SK-N-SH (cell line): ENCODE results near the gene IL1F10.

ENCODE experiments used
- CHD2 ChIP-seq: fragments of 150-350 bp; IDR thresholded peaks from 2 replicates; pipeline ENCODE4 v1.6.1; 2018; ENCODE audit warnings: low read length; ENCODE audit not compliant: partially characterized antibody
- EP300 ChIP-seq, 2 experiments: IDR thresholded peaks; 2 replicates each; pipeline versions ENCODE4 v1.4.0 to v1.6.1; 2012; ENCODE audit warnings: borderline replicate concordance in 1 of 2, low read depth in 1 of 2, low read length in 1 of 2
- EZH2phosphoT487 ChIP-seq: fragments of 200-600 bp; sonication (generic); IDR thresholded peaks from 2 replicates; pipeline ENCODE4 v1.6.1; 2017; ENCODE audit warnings: low read depth, mixed run types, mild to moderate bottlenecking, antibody characterized with exemption, moderate library complexity, borderline replicate concordance
- FOXJ3 ChIP-seq: sonication (generic); formaldehyde crosslinking; IDR thresholded peaks from 2 replicates; pipeline ENCODE4 v1.5.1; 2020; ENCODE audit warnings: mild to moderate bottlenecking, missing genetic modification reagents
- MXI1 ChIP-seq: IDR thresholded peaks from 2 replicates; pipeline ENCODE4 v1.6.1; 2012; ENCODE audit warnings: mild to moderate bottlenecking, low read depth, low read length, improper control_type of control experiment
- NRF1 ChIP-seq: IDR thresholded peaks from 2 replicates; pipeline ENCODE4 v1.6.1; 2012; ENCODE audit warnings: low read depth, mild to moderate bottlenecking, low read length
- POLR2AphosphoS5 ChIP-seq: IDR thresholded peaks from 2 replicates; pipeline ENCODE4 v1.6.1; 2012; ENCODE audit warnings: low read depth, low read length
- RFX5 ChIP-seq: IDR thresholded peaks from 2 replicates; pipeline ENCODE4 v1.6.1; 2012; ENCODE audit warnings: mild to moderate bottlenecking, improper control_type of control experiment, low read length
- TAF1 ChIP-seq: IDR thresholded peaks from 2 replicates; pipeline ENCODE4 v1.6.1; 2012; ENCODE audit warnings: low read depth, mild to moderate bottlenecking, low read length, moderate library complexity, borderline replicate concordance
- TF ChIP-seq, protein P1 (sequence below): fragments of 200-600 bp; sonication (generic); IDR thresholded peaks from 2 replicates; pipeline ENCODE4 v1.6.1; 2017; ENCODE audit warnings: antibody characterized with exemption, mild to moderate bottlenecking, moderate library complexity
- TF ChIP-seq, protein P2 (sequence below): IDR thresholded peaks from 2 replicates; pipeline ENCODE4 v1.6.1; 2012; ENCODE audit warnings: mild to moderate bottlenecking, low read depth, low read length, moderate library complexity
- TF ChIP-seq, protein P3 (sequence below): IDR thresholded peaks from 2 replicates; pipeline ENCODE4 v1.4.0; 2012; ENCODE audit warnings: low read depth

DNA sequence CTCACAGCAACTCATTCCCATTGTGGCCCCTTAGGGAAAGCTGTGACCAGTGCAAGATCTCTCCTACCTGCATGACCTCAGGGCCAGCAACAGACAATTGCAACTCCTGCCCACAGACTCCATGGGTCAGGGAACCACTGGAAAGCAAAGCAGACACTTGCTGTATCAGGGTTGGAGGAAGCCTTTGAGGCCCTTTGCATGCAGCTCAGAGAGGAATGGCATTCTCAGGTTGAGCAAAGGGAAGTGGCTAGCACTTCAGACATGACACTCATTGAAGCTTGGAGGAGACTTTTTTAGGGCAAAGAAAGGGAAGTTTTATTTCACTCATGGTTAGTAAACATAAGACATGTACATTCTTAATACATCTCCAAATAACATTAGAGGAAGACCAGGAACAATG, 22.1 kb downstream of the IL1F10 start:
- TF ChIP-seq, protein P1, sequence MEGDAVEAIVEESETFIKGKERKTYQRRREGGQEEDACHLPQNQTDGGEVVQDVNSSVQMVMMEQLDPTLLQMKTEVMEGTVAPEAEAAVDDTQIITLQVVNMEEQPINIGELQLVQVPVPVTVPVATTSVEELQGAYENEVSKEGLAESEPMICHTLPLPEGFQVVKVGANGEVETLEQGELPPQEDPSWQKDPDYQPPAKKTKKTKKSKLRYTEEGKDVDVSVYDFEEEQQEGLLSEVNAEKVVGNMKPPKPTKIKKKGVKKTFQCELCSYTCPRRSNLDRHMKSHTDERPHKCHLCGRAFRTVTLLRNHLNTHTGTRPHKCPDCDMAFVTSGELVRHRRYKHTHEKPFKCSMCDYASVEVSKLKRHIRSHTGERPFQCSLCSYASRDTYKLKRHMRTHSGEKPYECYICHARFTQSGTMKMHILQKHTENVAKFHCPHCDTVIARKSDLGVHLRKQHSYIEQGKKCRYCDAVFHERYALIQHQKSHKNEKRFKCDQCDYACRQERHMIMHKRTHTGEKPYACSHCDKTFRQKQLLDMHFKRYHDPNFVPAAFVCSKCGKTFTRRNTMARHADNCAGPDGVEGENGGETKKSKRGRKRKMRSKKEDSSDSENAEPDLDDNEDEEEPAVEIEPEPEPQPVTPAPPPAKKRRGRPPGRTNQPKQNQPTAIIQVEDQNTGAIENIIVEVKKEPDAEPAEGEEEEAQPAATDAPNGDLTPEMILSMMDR, result no peak
- TF ChIP-seq EP300 (IDR thresholded peaks at IDR 0.05; ENCODE audit: borderline replicate concordance in 1 of 2, low read depth in 1 of 2, low read length in 1 of 2), result no peak
- no peak for TF ChIP-seq NRF1
- TF ChIP-seq MXI1, result no peak
- no peak for TF ChIP-seq EZH2phosphoT487
- TF ChIP-seq, protein P2, sequence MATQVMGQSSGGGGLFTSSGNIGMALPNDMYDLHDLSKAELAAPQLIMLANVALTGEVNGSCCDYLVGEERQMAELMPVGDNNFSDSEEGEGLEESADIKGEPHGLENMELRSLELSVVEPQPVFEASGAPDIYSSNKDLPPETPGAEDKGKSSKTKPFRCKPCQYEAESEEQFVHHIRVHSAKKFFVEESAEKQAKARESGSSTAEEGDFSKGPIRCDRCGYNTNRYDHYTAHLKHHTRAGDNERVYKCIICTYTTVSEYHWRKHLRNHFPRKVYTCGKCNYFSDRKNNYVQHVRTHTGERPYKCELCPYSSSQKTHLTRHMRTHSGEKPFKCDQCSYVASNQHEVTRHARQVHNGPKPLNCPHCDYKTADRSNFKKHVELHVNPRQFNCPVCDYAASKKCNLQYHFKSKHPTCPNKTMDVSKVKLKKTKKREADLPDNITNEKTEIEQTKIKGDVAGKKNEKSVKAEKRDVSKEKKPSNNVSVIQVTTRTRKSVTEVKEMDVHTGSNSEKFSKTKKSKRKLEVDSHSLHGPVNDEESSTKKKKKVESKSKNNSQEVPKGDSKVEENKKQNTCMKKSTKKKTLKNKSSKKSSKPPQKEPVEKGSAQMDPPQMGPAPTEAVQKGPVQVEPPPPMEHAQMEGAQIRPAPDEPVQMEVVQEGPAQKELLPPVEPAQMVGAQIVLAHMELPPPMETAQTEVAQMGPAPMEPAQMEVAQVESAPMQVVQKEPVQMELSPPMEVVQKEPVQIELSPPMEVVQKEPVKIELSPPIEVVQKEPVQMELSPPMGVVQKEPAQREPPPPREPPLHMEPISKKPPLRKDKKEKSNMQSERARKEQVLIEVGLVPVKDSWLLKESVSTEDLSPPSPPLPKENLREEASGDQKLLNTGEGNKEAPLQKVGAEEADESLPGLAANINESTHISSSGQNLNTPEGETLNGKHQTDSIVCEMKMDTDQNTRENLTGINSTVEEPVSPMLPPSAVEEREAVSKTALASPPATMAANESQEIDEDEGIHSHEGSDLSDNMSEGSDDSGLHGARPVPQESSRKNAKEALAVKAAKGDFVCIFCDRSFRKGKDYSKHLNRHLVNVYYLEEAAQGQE, result no peak
- no peak for TF ChIP-seq POLR2AphosphoS5
- no peak for TF ChIP-seq TAF1
- TF ChIP-seq, protein P3, sequence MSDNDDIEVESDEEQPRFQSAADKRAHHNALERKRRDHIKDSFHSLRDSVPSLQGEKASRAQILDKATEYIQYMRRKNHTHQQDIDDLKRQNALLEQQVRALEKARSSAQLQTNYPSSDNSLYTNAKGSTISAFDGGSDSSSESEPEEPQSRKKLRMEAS, result no peak
- TF ChIP-seq FOXJ3 (CRISPR knock-in tag), result no peak
- no peak for TF ChIP-seq RFX5
- TF ChIP-seq CHD2, result no peak
